ENCODE results near the gene FYCO1.

DNA sequence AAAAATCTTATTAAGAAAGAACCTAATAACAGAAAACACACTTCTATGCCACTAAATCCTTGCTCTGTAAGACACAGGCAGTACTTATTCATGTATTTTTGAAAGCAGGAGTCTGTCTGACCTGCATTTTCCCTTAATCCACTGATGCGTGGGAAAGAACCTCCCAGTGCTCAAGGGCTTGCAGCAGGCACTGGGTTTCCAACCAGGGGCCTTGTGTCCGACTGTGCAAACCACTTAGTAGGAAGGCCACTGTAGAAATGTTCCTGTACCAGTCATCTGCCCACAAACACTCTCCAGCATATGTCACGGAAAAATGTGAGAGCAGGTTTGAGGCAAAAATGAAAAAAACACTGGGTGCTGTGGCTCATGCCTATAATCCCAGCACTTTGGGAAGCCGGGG, 39.9 kb downstream of the FYCO1 start:
- TF ChIP-seq, protein P1, sequence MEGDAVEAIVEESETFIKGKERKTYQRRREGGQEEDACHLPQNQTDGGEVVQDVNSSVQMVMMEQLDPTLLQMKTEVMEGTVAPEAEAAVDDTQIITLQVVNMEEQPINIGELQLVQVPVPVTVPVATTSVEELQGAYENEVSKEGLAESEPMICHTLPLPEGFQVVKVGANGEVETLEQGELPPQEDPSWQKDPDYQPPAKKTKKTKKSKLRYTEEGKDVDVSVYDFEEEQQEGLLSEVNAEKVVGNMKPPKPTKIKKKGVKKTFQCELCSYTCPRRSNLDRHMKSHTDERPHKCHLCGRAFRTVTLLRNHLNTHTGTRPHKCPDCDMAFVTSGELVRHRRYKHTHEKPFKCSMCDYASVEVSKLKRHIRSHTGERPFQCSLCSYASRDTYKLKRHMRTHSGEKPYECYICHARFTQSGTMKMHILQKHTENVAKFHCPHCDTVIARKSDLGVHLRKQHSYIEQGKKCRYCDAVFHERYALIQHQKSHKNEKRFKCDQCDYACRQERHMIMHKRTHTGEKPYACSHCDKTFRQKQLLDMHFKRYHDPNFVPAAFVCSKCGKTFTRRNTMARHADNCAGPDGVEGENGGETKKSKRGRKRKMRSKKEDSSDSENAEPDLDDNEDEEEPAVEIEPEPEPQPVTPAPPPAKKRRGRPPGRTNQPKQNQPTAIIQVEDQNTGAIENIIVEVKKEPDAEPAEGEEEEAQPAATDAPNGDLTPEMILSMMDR (IDR thresholded peaks at IDR 0.05), result no peak
- TF ChIP-seq SREBF2 (IDR thresholded peaks at IDR 0.05) (no peak), RAD21 (conservative IDR thresholded peaks at IDR 0.05 in 1 of 2, IDR thresholded peaks at IDR 0.05 in 1 of 2) (no peak), RCOR1 (IDR thresholded peaks at IDR 0.05; ENCODE audit: low read depth, low read length) (no peak), TP53 (CRISPR knock-in tag; IDR thresholded peaks at IDR 0.05) (no peak), HDAC2 (IDR thresholded peaks at IDR 0.05) (no peak), EP300 (IDR thresholded peaks at IDR 0.05) (no peak), HOXA7 (CRISPR knock-in tag; IDR thresholded peaks at IDR 0.05) (no peak)
- TF ChIP-seq, protein P2, sequence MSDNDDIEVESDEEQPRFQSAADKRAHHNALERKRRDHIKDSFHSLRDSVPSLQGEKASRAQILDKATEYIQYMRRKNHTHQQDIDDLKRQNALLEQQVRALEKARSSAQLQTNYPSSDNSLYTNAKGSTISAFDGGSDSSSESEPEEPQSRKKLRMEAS (IDR thresholded peaks at IDR 0.05), result no peak

Data from A549 (cell line).